GM12873 (cell line): ENCODE results near the gene VSTM4.

Experiments used
- TF ChIP-seq, protein P1 (sequence below): IDR thresholded peaks from 2 replicates; pipeline ENCODE4 v1.5.1; 2012; ENCODE audit warnings: low read depth, mild to moderate bottlenecking, moderate library complexity, low read length, control low read depth; ENCODE audit not compliant: insufficient read depth; ENCODE audit errors: missing control alignments

Gene VSTM4

DNA sequence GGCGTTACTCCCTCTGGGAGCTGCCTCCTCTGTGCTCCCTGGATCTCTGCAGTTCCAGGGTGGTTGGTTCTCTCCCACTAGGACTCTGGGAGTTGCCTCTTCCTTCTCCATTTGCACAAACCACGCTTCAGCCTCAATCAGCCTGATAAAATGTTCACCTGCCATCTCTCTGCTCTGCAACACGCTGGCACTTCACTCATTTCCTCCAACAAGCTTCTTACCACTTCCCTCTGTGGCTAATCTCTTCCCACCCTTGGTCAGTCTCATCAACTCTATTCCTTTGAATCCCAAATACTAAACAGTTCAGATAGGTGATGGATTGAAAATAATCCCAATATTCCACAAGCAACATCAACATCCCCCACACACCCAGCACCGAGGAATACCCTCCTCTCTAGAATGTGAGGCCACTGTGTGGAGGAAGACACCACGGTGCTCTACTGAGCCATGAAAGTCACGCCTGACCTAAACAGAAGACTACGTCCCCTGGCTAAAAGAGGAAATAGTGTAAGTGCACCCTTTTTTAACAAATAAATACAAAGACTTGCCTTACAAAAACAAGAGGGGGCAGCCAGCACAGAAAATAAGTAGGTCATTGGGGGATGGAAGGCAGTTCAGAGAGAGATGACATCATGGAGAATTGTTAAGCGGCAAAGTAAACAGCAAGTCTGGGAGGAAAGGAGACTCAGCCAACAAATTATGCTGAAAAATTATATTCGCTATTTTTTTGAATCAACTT lies 20.4 kb upstream of the VSTM4 start:
- TF ChIP-seq, protein P1, sequence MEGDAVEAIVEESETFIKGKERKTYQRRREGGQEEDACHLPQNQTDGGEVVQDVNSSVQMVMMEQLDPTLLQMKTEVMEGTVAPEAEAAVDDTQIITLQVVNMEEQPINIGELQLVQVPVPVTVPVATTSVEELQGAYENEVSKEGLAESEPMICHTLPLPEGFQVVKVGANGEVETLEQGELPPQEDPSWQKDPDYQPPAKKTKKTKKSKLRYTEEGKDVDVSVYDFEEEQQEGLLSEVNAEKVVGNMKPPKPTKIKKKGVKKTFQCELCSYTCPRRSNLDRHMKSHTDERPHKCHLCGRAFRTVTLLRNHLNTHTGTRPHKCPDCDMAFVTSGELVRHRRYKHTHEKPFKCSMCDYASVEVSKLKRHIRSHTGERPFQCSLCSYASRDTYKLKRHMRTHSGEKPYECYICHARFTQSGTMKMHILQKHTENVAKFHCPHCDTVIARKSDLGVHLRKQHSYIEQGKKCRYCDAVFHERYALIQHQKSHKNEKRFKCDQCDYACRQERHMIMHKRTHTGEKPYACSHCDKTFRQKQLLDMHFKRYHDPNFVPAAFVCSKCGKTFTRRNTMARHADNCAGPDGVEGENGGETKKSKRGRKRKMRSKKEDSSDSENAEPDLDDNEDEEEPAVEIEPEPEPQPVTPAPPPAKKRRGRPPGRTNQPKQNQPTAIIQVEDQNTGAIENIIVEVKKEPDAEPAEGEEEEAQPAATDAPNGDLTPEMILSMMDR: no peak

DNA sequence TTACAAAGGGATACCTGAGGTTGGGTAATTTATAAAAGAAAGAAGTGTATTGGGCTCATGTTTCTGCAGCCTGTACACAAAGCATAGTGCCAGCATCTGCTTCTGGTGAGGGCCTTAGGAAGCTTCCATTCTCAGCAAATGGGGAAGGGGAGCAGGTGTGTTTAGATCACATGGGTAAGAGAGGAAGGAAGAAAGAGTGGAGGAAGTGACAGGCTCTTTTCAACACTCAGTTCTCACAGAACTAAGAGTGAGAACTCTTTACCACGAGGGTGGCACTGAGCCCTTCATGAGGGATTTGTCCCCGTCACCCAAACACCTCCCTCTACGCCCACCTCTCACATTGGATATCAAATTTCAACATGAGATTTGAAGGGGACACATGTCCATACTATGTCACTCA lies 19.0 kb upstream of the VSTM4 start:
- TF ChIP-seq, protein P1: no peak

DNA sequence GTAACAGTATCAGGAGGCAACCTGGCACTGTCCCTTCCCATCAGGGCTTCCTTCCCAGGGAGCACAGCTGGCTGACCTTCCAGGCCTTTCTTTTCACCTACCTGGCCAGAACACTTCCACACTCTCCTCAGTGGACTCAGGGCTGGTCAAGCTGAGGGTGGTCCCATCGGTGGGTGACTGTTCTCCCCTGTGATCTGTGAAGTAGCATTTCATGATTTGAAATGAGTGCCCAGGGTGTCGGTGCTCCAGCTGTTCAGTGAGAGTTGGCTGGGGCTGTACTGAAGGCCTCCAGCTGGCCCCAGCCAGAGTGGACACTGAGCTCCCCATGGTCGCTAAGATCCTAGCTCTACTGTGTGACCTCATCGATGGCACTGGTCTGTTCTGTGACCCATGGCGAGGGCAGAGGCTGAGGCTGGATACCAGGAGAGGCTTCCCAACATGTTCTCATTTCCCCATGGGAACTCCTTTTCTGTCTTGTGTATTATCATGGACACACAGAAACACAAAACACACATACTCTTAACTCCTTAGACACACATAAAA lies 18.5 kb upstream of the VSTM4 start, which contains the start of gene FAM170B:
Gene FAM170B (minus strand): TSS at position 316 of the 543 bp plus-strand sequence. CDS start 103 bp downstream, at position 213.
- TF ChIP-seq, protein P1: no peak

DNA sequence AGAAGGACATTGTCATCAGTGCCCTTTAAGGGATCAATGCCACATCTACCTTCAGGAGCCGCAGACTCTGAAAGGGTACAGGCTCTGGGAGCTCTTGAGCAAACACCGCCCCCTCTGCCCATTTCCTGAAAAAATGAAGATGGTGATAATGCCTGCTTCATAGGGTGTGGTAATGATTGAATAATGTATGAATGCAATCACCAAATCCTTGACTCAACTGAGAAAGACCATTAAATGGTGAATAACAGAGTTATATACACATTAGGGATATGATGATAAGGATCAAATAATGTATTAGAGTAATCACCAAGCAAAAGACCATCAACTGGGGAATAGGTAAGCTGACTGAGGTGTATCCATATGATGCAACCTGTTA lies 17.0 kb upstream of the VSTM4 start:
- TF ChIP-seq, protein P1: no peak

DNA sequence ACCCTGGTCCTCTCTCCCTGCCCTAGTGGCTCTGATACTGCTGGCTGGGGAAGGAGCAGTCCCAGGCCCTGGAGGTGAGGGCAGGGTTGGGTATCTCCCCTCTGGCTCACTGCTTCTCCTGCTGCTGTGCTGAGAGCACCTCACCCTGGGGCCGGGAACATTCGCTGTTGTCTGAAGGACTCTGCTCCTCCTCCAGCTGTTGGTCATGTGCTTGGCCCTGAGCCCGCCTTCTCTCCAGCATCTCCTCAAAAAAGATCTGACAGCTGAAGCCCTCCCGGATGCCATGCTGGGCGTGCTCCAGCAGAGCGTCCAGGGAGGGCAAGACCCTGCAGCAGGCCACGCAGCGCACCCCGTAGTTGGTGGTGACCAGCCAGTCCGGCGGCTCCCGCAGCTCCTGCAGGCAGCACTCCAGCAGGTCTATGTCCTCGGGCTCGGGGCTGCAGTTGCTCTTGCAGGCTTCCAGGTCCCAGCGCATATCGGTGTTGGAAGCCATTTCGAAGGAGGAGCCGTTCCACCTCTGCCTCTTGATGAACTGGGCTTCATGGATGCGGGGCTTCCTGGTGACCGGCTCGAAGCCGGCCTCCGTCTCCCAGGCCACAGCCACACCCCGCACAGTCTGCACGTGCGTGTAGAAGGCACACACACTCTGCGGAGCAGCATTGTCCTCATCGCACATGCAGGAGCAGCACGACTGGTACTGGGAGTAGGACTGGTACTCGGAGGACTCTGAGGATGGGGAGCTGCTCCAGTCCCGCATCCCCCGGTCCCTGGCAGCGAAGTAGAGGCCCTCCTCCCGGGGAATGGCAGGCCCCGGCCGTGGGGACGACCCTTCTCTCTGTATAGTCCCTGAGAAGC lies 16.4 kb upstream of the VSTM4 start:
- TF ChIP-seq, protein P1: no peak

DNA sequence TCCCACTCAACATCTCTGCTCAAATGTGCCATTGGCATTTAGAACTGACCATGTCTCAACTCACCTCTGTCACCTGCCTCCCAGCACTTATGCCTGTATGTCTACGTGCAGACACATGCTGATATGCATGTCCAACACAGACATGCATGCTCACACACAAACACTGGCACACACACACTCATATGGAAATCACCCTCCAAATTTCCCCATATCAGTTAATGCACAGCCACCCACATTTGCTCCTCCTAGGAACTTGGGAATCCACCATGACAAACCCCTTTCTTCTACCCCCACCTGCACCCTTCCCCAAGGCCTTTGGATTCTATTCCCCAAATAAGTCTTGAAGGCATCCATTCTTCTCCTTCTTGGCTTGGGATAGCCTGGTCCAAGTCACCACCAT lies 14.1 kb upstream of the VSTM4 start:
- TF ChIP-seq, protein P1: no peak

DNA sequence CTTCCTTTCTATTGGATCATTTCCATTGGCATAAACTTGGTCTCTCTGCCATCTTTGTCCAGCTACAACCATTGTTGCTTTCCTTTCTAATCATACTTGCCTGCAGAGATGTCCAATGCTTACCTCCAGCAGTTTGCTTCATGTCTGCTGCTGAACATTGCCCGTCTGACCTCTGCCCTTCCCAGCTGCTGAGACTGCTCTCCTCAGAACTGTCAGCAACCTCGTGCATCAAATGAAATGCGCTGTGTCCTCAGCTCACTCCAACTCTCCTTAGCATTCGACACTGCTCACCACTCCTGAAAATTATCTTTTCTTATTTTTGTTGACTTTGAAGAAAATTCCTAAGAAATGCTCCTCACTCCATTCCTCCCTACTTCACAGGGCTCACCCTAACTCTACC lies 13.5 kb upstream of the VSTM4 start:
- TF ChIP-seq, protein P1: no peak
